TTC549 (cell line): ENCODE data around the gene DUSP10.

Experiments used
- FAIRE-seq: peaks from 2 replicates; lab custom pipeline; 2012; peaks lifted over from hg19 to GRCh38; lab: Jason Lieb, UNC

Gene DUSP10

DNA sequence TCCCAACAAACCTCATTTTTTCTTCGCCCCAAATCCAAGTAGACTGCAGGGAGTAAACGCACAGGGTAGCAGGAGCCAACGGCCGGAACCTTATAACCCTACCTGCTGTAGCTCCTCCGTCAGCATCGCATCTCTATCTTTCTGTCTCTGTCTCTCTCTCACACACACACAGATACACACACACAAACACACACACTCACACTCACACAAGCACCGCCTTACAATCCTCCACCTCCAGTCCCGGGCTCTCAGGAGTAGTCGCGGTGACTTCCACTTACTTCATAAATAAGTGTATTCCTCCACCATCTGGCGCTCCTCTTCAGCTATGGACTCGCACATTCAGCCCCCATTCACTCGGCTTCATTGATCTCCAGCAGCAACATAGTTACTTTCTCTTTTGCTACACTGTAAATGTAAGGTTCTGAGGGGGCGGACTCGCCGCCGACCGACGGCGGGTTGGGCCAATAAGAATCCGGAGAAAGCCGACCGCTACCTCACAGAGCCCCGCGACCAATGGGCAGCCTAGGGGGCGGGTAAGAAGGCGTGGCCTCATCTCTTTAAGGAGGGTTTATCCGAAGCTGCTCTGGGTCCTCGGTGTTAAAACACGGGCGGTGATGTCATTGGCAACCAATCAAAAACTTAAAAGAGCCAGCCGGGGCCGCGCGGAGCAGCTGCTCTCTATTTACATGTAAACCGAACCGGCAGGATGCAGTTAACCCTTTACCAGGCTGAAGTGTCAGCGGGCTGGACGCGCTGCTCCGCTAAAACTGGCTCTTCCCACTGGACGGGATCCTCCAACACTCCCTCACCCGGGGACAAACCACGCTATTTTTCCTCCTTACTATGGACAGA is at the start of gene DUSP10:
Gene DUSP10, minus strand, starts transcription at position 387 of the 852 bp plus-strand sequence. CDS start 2,345 bp downstream, outside the sequence.
- no peak for FAIRE-seq

GRCh38 chr1:221788466-221788865 is 46.6 kb upstream of the DUSP10 start:
- no peak for FAIRE-seq

DNA sequence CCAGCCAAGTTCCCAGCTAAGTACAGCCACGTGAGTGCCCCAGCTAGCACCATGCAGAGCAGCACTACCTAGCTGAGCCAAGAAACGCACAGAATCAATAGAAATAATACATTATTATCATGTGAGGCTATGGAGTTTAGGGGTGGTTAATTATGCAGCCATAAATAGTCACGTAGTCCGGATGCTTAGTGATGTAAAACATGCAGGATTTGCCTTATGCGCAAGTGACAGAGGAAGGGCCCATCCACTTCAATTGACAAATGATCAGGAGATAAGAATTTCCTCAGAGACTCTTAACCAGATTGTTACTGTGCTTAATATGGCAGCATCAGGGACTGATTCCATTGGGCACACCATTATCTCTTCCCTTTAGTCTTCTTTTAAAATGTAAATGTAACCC is 44.8 kb upstream of the DUSP10 start:
- no peak for FAIRE-seq

DNA sequence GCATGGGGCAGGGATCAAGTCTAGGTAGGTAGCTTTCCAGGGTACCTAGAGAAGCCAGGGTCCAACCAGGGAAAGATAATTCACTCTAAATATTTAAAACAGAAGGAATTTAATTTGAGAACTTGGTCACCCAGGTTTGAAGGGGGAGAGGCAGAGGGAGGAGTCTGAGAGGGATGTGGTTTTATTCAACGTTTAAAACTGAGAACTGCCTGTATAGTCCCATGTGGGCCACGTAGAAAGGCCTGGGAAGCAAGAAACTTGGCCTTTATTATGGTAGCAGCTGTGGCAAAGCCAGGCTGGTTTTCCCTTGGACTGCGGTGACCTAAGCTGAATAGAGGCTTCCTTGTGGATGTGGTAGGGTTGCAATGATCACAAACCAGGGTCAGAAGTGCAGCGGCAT is 42.0 kb upstream of the DUSP10 start:
- FAIRE-seq, result no peak

DNA sequence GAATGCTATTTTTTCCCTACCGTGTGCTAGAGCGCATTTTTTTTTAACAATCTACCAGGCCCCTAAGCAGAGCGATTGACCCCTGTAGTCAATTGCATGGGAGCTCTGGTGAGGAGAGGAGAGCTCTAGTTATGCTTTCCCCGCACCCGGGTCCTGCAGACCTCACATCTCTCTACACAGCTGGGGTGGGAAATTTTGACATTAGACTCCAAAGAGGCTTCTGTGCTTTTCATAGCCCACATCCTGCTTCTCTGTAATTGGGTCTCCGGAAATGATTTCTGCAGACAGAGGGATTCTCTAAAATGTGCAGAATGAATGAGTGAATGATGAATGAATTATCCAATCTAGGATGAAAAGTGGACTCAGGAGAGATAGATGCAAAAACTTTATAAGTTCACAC is 41.5 kb upstream of the DUSP10 start:
- no peak for FAIRE-seq

GRCh38 chr1:221782970-221783369 is 41.1 kb upstream of the DUSP10 start:
- no peak for FAIRE-seq

DNA sequence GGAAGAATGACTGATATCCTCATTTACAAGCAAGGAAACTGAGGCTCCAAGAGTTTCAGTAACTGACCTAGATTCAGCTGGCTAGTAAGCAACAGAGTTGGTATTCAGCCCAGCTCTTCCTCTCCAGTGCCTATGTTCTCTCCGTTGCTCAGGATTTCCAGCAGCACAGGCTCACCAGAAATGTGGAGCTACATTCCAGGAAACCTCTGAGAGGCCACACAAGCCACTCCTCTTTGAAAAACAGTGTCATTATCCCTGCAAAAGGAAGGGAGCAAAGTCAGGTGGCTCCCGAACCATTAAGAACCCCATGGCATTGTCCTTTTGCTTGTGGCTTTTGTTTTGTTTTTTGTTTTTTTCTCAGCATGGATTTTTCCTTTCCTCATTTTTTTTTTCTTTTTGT is 40.6 kb upstream of the DUSP10 start:
- no peak for FAIRE-seq

- no peak for FAIRE-seq
Measured at GRCh38 chr1:221781102-221781755, 39.3 kb upstream of the DUSP10 start.

DNA sequence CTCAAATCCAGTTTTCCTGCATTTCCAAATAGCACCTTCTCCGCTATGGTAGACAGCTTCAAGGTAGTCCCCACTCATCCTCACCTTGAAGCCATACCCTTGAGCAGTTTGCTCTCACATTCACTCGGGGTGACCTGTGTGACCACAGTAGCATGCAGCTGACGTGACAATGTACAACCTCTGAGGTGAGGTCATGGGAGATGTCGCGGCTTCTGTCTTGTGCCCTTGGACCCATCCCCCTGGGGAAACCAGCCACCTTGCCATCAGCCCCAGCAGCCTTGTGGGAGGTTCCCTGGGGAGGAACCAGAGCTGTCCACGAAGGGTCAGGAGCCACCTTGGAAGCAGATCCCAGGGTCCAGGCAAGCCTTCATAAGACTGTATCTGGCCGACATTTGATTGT is 38.3 kb upstream of the DUSP10 start:
- no peak for FAIRE-seq

GRCh38 chr1:221779771-221780170 is 37.9 kb upstream of the DUSP10 start:
- no peak for FAIRE-seq

GRCh38 chr1:221778535-221779142 is 36.8 kb upstream of the DUSP10 start:
- no peak for FAIRE-seq

DNA sequence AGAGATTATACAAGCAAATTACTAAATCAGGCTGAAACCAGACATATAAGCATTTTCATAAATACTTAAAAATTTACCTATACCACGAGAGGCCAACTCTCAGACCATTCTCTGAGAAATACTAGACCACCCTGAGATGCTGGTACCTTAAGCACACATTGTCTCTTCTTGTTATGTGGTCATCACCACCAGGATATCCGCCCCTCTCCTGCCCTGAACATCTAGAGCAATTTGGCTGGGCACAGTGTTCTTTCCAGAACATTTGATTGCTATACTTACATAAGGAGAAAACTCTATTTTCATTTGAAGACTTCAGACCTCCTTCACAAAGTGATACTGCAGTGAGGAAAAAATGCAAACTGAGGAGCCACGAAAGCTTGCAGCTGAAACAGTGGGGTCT is 36.2 kb upstream of the DUSP10 start:
- no peak for FAIRE-seq

DNA sequence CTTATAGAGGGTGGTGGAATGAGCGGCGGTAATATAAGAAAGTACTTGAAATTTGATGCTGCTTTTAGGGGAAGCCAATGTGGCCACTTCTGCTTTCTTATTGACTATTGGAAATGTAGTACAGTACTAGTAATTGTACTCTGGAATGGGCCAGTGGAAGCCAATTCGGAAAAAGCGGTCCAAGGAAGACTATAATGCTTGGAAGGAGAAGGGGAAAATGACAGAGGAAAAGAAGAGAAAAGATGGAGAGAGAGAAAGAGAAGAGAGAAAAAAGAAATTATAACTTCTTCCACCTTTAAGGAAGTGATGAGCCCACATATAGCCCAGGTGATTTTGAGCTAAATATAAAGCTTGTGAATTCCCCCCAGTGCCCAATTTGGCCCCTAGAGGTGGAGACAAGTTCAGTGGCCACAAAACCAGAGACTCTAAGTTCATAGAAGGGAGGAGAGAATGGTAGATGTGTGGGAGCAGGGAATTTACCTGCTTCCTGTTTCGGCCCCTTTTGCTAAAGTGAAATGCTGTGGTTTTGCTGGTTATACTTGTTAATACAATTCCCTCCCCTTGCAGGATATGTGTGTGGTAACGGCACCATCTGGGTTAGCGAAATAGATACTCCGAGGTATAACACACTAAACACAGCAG is 35.7 kb upstream of the DUSP10 start:
- FAIRE-seq, result no peak

DNA sequence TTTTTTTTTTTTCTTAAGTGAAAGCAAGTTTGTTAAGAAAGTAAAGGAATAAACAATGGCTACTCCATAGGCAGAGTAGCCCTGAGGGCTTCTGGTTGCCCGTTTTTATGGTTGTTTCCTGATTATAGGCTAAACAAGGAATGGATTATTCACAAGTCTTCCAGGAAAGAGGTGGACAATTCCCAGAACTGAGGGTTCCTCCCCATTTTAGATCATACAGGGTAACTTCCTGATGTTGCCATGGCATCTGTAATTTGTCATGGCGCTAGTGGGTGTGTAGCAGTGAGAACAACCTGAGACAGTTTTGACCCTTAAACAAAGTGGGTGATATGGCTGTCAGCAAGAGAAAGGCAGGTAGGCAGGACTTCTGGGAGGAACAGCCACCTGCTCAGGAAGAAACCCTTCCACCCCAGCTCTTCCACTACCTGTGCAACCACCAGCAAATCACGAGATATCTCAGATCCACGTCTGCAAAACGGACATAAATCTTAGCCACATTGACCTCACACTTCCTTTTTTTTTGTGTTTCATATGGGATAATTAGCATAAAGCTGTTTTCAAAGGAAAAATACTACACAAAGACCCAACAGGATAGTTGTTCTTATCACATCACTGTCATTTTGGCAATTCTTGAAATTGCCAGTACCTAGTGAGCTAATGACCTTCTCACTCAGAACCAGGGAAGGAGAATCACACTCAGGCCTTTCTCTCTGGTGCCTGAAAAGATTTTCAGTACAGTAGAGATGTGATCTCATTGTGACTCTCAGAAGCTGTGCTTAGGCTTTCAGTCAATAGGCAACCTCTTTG is 34.8 kb upstream of the DUSP10 start:
- FAIRE-seq, result no peak

GRCh38 chr1:221775206-221775605 is 33.3 kb upstream of the DUSP10 start:
- FAIRE-seq, result no peak

DNA sequence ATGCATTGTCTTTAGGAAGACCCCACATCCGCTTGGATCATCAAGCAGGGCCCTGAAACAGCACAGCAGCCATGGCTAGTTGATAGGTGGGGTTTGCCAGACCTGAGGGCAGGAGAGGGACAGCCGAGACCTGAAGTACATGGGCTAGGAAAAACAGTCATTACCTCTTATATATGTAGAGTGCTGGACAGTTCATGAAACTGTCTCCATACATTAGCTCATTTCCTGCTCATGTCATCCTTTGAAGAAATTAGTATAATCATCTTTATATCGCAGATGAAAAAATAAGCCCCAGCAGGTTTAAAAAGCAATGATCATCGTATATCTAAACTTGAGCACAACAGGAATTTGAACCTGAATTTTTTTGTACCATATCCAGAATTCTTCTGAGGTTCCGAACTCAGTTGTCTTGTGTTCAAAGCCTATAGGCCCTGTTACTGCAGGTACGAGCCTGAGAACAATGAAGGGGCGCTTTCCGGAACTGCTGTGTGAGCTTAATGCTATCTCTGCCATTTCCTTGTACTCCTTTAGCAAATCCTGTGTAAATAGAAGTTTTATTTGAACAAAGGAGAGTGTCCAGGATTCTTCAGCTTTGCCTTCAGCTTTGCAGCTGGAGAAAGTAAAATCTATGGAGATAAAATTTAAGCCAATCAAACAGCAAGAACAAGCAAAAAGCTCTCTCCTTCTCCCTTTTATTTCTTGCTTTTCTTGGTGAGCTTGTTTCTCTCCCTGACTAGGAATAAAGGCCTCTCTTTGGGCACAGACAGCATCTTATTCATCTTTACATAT is 32.4 kb upstream of the DUSP10 start:
- FAIRE-seq, result no peak

- FAIRE-seq, result no peak
Measured at GRCh38 chr1:221773383-221773782, 31.5 kb upstream of the DUSP10 start.

DNA sequence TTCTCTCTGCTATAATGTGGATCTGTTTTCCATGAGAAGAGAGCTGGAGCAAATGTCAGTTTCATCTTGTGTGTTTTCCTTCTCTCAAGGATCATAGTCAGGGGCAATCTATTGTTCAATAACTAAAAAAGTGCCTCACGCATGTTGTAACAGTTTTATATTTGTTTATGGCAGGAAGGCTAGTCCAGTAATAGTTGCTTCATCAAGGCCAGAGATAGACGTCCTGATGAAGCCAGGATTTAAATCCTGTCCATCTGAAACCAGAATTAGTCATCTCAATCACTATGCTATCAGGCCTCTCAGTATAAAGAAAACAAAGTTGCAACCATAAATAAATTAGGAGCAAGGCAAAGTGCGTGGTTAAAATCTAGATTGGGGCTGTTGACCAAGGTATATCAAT is 30.2 kb upstream of the DUSP10 start:
- FAIRE-seq, result no peak

GRCh38 chr1:221768444-221769066 is 26.7 kb upstream of the DUSP10 start:
- no peak for FAIRE-seq

DNA sequence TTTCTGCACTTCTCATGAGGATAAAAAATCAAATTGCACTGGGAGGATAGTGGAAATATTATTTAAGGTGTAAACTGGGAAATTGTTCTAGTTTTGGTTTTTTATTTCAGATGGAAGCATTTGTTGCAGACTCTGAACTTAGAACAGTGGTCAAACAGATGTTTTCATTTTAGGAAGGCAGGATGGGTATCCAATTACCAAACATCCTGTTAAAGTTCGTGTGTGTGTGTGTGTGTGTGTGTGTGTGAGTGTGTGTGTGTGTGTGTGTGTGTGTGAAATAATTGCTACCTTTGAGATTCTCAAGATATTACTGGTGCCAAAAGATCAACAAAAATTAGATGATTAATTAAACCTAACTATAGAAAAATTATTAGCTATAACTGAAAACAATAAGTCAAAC is 24.3 kb upstream of the DUSP10 start:
- no peak for FAIRE-seq

DNA sequence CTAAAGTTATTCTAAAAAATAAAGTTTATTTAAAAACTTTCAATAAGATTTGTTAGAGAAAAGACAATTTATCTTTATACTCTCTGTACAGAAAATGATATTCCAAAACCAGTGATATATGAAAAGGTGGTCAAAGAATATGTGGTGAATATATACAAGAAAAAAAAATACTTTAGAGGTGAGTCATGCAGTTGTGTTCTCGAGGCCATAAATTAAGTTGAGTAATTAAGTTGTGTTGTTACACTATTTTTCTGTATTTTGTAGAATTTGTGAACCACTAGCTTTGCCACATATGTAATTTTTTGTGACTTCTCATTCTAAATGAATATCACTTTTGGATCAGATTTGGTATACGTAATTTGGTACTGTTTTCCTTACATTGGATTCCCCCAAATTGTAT is 23.6 kb upstream of the DUSP10 start:
- peak; percentile 22 for FAIRE-seq
